HUES6 (cell line): ENCODE data around the gene NT5C2.

Experiments used
- H3K27ac ChIP-seq: 2 replicates; pipeline ENCODE4 v1.7.0; 2013; ENCODE audit warnings: low read depth, mild to moderate bottlenecking, low read length, inconsistent platforms
- H3K27me3 ChIP-seq: 2 replicates; pipeline ENCODE4 v1.6.1; 2013; ENCODE audit warnings: low read length; ENCODE audit not compliant: control insufficient read depth, insufficient read depth
- H3K36me3 ChIP-seq: 2 replicates; pipeline ENCODE4 v1.6.1; 2013; ENCODE audit warnings: low read length; ENCODE audit not compliant: control insufficient read depth, insufficient read depth
- H3K4me1 ChIP-seq: 2 replicates; pipeline ENCODE4 v1.6.1; 2013; ENCODE audit warnings: low read length; ENCODE audit not compliant: control insufficient read depth, insufficient read depth
- H3K4me3 ChIP-seq: 2 replicates; pipeline ENCODE4 v1.5.1; 2013; ENCODE audit warnings: low read depth, low read length
- H3K9ac ChIP-seq: one replicate; pipeline ENCODE4 v1.6.1; 2013; ENCODE audit warnings: mild to moderate bottlenecking, low read length
- H3K9me3 ChIP-seq: 2 replicates; pipeline ENCODE4 v1.6.1; 2013; ENCODE audit warnings: low read depth, low read length; ENCODE audit not compliant: control insufficient read depth, insufficient read depth

Gene NT5C2

DNA sequence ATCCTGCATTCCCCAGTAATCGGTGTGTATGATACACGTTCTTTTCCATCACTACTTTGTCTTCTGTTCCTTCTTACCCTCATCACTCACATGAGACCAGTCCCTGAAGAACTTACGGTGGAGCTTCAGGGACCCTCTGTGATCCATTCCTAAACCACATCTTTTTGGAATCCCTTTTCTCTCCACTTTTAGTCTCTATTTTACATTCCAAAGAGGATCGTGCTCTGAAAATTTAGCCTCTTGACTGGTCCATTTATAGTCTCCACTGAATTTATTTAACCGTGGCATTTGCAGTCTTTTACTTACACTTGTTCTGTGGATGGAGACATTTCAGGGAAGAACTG is 109.1 kb downstream of the NT5C2 start:
- no peak overlapping the region for H3K4me3 ChIP-seq
- no peaks in the 10 kb centered on the region for H3K9me3 ChIP-seq
- peaks cover 48% of the 10 kb centered on the region for H3K36me3 ChIP-seq
- no peak overlapping the region for H3K9ac ChIP-seq
- no peaks in the 10 kb centered on the region for H3K4me1 ChIP-seq
- no peaks in the 10 kb centered on the region for H3K27me3 ChIP-seq
- H3K27ac ChIP-seq, result no peak overlapping the region

DNA sequence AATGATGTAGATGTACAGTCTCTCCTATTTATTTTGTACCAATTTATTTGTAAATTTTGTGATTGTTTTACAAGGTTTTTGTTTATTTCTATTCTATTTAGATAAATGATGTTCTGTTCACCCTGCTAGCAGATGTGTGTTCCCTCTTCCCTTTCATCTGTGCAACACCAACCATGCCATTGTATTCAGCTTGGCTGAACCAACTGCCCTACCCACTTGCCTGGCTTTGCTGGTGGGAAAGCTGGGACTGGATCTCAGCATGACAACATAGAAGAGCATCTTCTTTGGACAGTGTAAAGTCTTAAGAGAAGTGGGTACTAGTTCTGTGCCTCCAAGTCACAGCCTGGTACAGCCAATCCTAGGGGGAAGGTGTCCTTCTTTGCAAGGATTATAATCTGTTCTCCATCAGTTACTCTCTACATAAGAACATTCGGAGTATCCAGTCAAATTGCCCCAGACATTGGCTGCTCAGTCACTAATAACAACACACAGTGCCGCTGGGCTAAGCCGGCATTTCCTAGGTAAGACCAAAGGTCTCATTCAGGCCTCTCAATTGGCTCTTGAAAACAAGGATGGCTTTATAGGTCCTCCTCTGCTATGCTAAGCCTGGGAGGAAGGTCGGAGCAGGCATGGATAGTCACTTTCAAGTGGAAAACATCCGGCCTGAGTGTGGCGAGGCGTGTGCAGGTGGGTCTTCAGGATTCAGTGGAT is 109.7 kb downstream of the NT5C2 start:
- Histone ChIP-seq H3K4me1 (no peaks in the 10 kb centered on the region), H3K9me3 (no peaks in the 10 kb centered on the region), H3K9ac (no peak overlapping the region), H3K36me3 (peaks cover 45% of the 10 kb centered on the region), H3K4me3 (no peak overlapping the region), H3K27me3 (no peaks in the 10 kb centered on the region), H3K27ac (no peak overlapping the region)

DNA sequence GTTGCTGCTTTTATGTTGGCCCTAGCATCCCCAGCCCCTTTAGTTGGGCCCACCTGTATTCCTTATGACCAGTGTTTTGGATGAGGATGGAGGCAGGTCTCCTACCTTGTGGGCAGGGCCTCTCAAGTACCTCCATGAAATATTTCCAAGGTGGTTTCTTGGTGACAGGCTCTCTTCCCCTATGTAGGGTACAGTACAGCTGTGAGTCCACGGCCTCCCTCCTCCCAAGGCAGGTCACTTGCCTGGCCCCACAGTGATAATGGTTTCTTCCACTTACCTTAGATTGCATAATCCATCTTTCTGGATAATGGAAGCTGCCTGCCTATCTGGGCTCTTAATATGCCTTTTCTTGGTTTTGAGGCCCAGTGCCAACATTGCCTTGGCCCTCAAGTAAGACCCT is 110.4 kb downstream of the NT5C2 start:
- no peak overlapping the region for H3K4me3 ChIP-seq
- H3K9me3 ChIP-seq, result no peaks in the 10 kb centered on the region
- H3K27me3 ChIP-seq, result no peaks in the 10 kb centered on the region
- H3K4me1 ChIP-seq, result no peaks in the 10 kb centered on the region
- peaks cover 43% of the 10 kb centered on the region for H3K36me3 ChIP-seq
- no peak overlapping the region for H3K9ac ChIP-seq
- no peak overlapping the region for H3K27ac ChIP-seq

DNA sequence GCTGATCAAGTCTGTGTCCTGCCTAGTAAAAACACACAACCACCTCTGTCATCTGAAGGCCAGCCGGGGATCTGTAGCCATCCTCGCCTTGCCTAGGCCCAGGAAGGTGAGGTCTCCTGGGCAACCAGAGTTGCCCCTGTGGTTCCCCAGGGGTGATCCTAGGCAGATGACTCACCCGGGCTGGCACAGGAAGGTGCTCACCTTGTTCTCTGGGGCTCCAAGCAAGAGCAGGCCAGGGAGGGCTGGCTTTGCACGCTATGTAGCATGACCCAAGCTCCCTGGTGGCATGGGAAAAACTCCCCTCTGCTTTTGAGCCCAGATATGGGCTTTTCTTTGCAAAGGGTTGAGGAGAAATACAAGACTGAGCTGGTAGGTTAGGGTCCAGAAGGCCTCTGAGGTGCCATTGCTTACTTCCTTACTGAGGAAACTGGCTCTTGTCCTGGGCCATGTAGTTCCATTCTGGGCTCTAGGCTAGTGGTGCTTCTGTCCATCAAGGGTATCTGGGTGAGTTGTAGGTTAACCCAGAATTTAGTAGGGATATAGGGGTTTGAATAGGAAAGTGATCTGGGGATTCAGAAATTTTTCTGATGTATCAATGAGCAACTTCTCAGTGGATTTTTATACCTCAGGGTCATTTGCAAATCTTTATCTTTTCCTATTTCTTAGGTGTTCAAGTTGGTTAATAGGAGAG is 112.0 kb downstream of the NT5C2 start:
- Histone ChIP-seq H3K36me3 (peaks cover 45% of the 10 kb centered on the region), H3K9me3 (no peaks in the 10 kb centered on the region), H3K27ac (no peak overlapping the region), H3K4me3 (no peak overlapping the region), H3K9ac (no peak overlapping the region), H3K27me3 (no peaks in the 10 kb centered on the region), H3K4me1 (no peaks in the 10 kb centered on the region)

DNA sequence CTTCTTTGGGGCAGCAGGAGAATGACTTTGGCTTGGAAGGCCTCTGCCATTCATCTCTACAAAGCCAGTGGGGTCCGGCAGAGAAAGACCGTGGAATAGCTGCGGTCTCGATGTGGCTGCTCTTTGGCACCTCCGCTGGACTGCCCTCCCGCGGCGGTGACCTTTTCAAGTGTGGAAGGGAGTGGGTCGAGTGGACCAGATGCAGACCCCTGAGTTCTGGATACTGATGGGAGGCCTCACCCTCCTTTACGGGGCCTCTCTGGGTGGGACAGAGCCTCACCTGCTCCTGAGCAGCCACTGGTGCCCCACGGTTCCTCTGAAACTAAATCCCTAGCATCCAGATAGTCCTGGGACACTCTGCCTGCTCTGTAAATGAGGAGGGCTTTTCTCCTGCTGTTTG is 113.1 kb downstream of the NT5C2 start:
- H3K27ac ChIP-seq, result no peak overlapping the region
- H3K9me3 ChIP-seq, result no peaks in the 10 kb centered on the region
- H3K27me3 ChIP-seq, result no peaks in the 10 kb centered on the region
- no peak overlapping the region for H3K4me3 ChIP-seq
- H3K36me3 ChIP-seq, result peaks cover 36% of the 10 kb centered on the region
- H3K4me1 ChIP-seq, result no peaks in the 10 kb centered on the region
- H3K9ac ChIP-seq, result no peak overlapping the region

DNA sequence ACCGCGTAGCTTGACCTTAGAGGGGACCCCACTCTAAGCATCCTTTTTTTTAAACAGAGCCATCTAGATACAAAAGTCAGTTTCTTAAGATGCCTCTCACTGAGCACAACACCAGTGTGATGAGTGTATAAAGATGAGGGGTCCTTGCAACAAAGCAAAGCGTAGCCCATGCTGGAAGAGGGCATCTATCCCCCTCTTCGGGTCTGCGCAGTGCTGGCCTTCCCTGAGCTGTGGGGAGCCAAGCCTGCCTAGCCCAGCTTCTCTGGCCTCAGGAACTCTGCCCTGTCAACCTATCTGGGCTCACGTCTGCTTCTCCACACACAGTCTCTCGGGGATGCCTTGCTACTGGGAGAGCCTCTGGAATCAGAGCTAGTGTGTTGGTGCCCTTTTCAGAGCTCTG is 114.0 kb downstream of the NT5C2 start:
- Histone ChIP-seq H3K4me3 (no peak overlapping the region), H3K27ac (no peak overlapping the region), H3K36me3 (peaks cover 29% of the 10 kb centered on the region), H3K9me3 (no peaks in the 10 kb centered on the region), H3K4me1 (no peaks in the 10 kb centered on the region), H3K27me3 (no peaks in the 10 kb centered on the region), H3K9ac (no peak overlapping the region)

DNA sequence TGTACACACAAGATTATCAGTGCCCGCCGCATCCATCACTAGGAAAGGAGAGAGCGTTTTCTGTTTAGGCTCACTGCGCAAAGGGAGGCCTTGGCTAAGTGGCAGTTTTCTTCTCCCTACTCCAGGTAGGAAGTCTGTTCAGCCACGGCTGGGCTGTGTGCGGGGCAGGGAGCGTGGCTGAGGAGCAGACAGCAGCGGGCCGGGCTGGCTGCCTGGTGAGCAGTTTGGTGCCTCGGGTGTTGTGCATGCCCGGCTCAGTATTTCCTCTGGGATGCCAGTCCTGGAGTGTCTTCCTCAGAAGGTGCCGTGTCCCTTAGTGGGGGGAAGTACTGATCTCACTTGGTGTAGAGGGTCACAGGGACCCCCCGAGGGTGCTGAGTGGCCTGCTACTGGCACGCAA is 114.4 kb downstream of the NT5C2 start:
- no peak overlapping the region for H3K4me3 ChIP-seq
- peaks cover 25% of the 10 kb centered on the region; the same call in 1 of the 2 replicates for H3K36me3 ChIP-seq
- no peaks in the 10 kb centered on the region for H3K9me3 ChIP-seq
- no peaks in the 10 kb centered on the region for H3K27me3 ChIP-seq
- H3K9ac ChIP-seq, result no peak overlapping the region
- H3K4me1 ChIP-seq, result no peaks in the 10 kb centered on the region
- H3K27ac ChIP-seq, result no peak overlapping the region

DNA sequence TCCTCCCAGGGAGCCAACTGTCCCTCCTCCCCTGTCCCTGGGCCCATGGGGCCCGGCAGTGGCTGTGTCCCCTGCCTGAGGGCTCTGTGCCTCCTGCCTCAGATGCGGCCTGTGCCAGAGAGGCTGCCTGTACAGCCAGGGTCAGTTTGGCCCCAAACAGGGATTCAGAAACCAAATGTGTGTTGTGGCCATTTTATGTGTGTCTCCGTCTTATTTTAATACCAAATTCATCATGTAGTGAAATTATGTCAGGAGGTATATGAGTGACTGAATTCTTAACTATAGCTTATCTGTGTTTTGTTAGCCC is 114.8 kb downstream of the NT5C2 start:
- H3K36me3 ChIP-seq, result peaks cover 25% of the 10 kb centered on the region; the same call in 1 of the 2 replicates
- no peak overlapping the region for H3K27ac ChIP-seq
- H3K27me3 ChIP-seq, result no peaks in the 10 kb centered on the region
- H3K4me3 ChIP-seq, result no peak overlapping the region
- H3K9ac ChIP-seq, result no peak overlapping the region
- H3K9me3 ChIP-seq, result no peaks in the 10 kb centered on the region
- no peaks in the 10 kb centered on the region for H3K4me1 ChIP-seq

DNA sequence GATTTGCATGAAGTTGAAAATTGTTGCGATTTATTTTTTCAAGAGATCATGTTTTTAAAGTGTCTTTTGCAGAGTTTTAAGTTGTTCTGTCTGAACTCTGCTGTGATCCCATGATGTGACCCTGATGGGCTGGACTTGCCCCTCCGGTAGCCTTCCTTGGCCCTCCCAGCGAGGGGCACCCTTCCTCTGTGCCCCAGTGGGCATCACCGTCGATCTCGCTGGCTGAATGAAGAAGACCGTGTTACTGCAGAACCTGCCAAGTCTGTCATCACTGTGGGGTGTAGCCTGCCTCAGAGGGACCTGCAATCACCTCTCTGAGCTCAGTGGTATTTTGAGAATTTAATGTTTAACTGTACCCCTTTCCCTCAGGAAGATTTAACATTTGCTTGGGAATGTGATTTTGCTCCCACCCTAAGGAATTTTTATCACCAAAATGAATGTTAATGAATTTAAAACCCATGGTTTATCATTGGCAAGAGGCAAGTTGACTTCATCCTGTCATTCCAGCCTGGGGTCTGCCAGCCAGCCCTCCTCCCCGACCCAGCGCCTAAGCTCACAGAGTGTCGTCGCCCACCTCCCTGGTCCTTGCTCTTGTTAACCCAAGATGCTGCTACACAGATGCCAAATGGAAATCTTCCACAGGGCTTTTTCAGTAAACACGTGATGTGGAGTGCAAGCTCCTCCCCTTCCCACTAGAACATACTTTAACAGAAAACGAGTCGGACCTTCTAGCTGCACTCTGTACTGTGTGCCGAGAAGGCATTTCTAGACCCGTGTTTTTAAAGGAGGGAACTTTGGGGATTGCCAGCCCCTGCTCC is 115.4 kb downstream of the NT5C2 start:
- no peak overlapping the region for H3K4me3 ChIP-seq
- no peaks in the 10 kb centered on the region for H3K9me3 ChIP-seq
- peaks cover 25% of the 10 kb centered on the region; the same call in 1 of the 2 replicates for H3K36me3 ChIP-seq
- H3K9ac ChIP-seq, result no peak overlapping the region
- H3K27me3 ChIP-seq, result no peaks in the 10 kb centered on the region
- no peak overlapping the region for H3K27ac ChIP-seq
- no peaks in the 10 kb centered on the region for H3K4me1 ChIP-seq

DNA sequence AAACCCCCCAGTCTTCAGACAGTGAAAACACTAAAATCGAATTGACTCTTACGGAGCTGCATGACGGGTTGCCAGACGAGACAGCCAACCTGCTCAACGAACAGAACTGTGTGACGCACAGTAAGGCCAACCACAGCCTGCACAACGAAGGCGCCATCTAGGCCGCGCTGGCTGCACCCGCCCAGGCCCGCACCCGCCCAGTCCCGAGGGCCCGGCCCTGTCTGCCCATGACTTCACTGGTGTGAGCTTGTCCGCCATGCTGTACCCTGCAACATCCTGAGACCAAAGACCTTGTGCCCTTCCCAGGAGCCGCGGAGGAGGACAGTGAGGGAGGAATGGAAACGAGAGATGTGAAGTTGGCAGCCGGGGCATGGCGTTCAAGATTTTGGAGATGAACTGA is 116.1 kb downstream of the NT5C2 start:
- Histone ChIP-seq H3K27ac (no peak overlapping the region), H3K9me3 (no peaks in the 10 kb centered on the region), H3K27me3 (no peaks in the 10 kb centered on the region), H3K9ac (no peak overlapping the region), H3K36me3 (peaks cover 25% of the 10 kb centered on the region; the same call in 1 of the 2 replicates), H3K4me1 (no peaks in the 10 kb centered on the region), H3K4me3 (no peak overlapping the region)

DNA sequence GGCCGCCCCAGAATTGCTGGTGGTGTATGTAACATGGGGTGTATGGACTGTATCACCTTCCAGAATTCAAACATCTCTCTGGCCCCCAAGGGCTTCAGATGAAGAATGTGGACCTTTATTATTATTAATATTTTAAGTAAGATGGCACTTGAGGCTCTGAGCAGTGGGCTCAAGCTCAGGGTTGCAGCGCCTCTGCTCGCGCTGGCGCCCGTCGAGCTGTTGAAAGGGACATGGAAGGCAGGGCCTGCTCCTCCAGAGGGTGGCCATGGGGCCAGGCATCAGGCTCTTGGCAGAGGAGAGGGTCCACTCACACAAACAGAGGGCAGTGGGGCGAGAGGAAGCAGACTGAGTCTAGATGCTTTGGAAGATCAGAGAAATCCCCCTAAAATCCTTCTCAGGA is 120.2 kb downstream of the NT5C2 start:
- no peaks in the 10 kb centered on the region for H3K9me3 ChIP-seq
- H3K27me3 ChIP-seq, result no peaks in the 10 kb centered on the region
- peaks cover 4% of the 10 kb centered on the region; the same call in 1 of the 2 replicates for H3K4me1 ChIP-seq
- H3K9ac ChIP-seq, result no peak overlapping the region
- peaks cover 20% of the 10 kb centered on the region; the same call in 1 of the 2 replicates for H3K36me3 ChIP-seq
- H3K4me3 ChIP-seq, result no peak overlapping the region
- H3K27ac ChIP-seq, result no peak overlapping the region
